ENCODE data around the gene RAP1GAP2. TPM values are rescaled to one million over a fixed set of nuclear protein-coding genes. Genes with fewer than 3 reads are reported as not detected.
"Not testable (repeated sequence)": the region's sequence is repeated elsewhere in the genome, so short reads cannot be mapped to it uniquely, and the experiment has no call there.

Gene RAP1GAP2
- polyA plus RNA-seq, 12 donors: 1.4 to 7.8 (median 2.6) TPM; not detected in 1

DNA sequence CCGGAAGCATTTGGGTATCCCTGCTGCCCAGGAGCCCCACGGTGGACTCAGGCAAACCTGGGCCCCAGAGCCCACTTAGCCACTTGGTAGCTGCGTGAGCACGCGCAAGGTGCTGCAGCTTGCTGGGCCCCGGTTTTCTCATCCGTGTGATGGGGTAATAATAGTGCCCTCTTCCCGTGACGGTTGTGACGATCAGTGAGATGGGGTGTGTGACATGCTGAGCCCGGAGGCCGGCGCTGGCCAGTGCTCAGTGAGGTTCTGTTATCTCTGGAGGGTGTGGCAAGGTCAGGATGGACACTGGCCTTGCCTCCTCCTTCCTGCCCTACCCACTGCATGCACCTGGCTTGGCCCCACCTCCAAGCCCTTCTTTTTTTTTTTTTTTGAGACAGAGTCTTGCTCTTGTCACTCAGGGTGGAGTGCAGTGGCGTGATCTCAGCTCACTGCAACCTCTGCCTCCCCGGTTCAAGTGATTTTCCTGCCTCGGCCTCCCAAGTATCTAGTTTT, 82.6 kb downstream of the RAP1GAP2 start:
- DNase-seq: no peak

DNA sequence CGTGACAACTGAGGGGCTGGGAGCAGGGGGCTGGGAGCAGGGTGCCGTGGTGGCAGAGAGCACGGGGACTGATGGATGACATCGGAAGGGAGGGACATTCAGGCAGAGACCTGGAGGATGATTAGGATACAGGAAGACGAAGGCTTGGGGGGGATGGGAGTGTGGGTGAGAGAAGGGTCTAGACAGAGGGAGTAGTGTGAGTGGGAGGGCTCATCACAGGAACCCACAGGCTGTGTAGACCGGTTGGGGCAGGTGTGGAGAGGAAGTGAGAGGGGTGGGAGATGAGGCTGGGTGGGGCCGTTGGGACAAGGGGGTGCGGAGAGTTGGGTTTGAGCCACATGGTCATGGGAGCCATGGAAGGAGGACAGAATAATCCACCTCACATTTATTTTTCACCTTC, 83.8 kb downstream of the RAP1GAP2 start:
- no peak for DNase-seq

DNA sequence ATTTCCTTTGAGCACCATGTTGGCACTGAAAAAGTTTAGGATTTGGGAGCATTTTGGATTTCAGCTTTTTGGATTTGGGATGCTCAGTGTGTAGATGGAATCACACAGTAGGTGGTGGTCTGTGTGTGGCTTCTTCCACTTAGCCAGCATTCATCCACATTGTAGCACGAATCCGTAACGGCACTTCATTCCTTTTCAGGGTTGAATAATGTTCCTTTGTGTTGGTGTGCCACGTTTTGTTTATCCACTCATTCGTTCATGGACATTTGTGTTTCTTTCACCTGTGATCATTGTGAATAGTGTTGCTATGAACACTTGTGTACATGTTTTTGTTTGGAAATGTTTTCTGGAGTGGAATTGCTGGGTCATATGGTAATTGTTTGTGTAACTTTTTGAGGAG, 85.1 kb downstream of the RAP1GAP2 start:
- DNase-seq: no peak

- no peak for DNase-seq
These were observed 87.4 kb downstream of the RAP1GAP2 start for GRCh38 chr17:2883544-2884213.

- no peak for DNase-seq
These were observed 89.5 kb downstream of the RAP1GAP2 start for GRCh38 chr17:2885733-2886132.

DNA sequence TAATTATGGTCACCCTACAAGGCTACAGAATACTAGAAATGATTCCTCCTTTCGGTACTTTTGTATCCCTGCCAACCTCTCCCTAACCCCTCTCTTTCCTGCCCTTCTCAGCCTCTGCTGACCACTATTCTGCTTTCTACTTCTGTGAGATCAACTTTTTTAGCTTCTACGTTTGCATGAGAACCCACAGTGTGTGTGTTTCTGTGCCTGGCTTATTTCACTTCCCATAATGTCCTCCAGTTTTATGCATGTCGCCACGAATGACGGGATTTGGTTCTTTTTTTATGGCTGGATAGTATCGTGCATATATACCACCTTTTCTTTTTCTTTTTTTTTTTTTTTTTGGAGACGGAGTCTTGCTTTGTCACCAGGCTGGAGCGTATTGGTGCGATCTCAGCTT, 92.1 kb downstream of the RAP1GAP2 start:
- DNase-seq: no peak

DNA sequence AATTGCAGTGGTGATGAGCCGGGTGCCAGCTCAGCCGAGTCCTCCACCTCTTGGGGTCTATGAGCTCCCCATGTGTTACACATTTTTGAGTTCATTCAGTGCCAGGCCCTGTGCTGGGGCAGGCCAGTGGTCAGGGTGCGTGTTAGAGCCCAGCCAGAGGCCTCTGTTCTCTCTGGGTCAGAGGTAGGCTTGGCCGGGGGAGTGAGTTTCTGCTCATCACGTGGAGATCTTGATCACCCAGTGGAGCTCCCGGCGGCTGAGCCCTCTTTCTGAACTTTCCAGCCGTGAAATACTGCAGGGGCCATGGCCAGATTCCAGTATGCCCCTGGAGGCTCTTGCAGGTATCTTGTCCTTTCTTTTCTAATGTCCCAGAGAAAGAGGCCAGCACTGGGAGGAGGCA, 93.0 kb downstream of the RAP1GAP2 start:
- DNase-seq: no peak

DNA sequence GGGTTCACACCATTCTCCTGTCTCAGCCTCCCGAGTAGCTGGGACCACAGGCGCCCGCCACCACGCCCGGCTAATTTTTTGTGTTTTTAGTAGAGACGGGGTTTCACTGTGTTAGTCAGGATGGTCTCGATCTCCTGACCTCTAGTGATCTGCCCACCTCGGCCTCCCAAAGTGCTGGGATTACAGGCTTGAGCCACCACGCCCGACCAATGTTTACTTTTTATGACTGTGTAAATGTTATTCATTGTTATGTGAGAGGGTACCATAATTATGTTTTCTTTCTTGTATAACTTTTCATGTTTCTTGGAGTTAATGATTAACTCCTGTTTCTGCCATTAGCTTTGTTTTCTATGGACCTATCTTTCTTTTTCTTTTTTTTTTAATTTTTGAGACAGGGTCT, 94.5 kb downstream of the RAP1GAP2 start:
- DNase-seq: not testable (repeated sequence)

DNA sequence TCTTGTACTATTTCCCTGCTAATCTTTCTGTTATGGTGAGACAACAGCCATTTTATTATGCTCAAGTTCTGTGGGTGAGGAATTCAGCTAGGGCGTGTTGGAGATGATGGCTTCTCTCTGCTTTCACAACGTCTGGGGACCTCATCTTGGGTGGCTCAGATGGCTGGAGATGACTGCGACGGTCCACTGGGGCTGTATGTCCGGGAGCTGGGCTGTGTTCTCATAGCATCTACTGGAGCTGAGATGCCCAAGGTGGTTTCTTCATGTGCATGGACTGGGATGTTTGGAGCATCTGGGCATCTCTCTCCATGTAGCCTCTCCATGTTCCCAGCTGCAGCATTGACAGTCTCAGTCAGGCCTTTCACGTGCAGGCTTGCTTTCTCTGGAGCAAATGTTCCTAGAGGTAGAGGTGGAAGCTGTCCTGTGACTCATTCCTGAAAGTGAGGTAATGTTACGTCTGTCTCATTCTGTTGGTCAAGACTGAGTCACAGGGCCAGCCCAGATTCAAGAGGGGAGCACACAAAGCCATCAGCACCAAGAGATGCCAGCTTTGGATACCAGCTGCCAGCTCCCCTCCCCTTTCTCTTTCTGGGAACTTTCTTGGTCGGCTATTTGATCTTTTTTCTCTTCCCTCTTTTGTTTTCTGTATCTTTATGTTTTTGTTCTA, 96.2 kb downstream of the RAP1GAP2 start:
- DNase-seq: no peak

DNA sequence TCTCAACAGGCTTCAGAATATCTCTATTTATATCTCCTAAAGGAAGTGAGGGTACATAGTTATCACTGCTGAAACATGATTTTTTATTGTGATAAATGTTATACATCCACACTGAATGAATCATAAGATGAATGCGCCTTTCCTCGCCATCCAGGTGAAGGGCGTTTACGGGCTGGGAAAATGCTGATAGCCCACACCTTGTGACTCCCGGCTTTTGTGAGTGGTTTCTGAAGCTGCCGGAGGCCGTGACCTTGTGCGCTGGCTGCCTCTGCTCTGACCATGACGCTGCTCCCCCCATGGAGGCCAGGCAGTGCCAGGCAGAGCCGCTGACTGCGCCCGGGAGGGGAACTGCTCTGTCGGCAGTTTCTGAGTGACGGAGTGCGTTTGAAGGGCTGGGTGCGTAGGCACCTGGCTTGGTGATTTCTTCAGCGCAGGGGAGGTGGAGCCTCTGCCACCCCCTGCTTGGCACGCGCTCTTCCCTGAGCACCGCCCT, 97.2 kb downstream of the RAP1GAP2 start:
- no peak for DNase-seq

DNA sequence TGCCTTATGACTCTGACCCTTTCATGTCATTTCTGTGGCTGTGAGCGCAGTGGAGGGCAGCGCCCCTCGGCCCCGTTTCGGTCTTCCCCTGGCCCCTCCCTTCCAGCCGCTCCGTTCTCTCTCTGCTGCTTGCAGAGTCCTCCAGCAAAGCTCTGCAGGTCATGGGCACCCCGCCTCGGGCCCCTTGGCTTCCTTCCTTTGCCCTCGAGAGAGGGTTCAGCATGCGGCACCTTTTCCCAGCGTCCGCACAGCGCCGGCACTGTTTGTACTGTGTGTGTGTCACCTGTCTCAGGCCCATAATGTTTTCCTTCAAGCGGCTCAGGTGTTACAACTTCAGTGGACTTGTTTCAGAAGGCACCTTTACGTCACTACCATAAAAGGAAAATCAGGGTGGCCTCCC, 98.5 kb downstream of the RAP1GAP2 start:
- no peak for DNase-seq

- no peak for DNase-seq
These were observed 101.4 kb downstream of the RAP1GAP2 start for GRCh38 chr17:2897605-2898004.

- no peak for DNase-seq
These were observed 102.2 kb downstream of the RAP1GAP2 start for GRCh38 chr17:2898255-2898926.

DNA sequence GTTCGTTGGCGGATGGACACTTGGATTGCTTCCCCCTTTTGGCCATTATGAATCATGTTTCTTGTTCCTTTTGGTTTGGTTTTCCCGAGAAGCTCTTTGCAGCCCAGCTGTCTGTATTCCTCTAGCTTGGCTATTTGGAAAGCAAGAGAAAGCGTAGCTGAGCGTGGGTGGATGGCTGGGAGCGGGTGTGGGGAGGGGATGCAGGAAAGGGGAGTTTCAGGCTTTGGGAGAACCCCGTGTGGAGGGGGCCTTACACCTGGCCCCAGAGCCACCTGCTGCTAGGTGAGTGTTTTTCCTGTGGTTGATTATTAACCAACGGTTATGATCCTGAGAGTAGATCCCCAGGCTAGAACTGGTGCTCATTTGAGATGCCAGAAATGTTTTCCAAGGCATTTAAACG, 103.7 kb downstream of the RAP1GAP2 start:
- DNase-seq: no peak

DNA sequence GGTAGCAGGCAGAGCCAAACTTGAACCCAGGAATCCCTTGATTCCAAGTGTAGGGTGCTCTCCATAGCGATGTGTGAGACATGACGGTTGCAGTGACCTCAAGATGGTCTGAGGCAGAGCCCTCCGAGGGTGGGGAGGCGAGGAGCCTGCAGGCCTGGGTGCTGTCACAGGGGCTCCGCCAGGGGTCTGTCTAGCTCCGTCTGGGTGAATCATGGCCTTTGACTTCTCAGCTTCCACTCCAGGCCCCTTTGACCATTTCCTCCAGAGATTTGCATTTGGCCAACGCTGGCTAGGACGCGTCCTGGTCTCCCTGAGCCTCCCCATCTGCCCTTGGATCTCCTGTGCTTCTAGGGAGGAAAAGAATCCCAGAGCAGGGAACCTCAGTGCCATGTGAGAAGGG, 104.6 kb downstream of the RAP1GAP2 start:
- DNase-seq: no peak

DNA sequence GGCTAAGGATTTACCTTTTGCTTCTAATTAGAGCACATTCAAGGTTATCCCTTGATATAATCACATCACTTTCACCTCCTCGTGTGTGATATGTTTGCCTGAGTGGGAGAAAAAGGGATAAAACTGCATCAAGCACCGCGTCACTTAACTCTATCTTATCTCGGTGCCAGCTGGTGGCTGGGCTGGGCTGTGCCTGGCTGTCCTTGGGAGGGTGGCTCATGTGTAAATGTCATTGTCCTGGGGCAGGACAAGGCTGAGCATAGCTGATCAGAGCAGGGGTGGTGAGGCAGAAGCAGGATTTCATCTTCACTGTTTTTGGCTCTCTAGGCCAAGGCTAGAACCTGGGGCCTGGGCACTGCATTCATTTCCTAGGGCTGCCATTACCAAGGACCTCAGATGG, 105.3 kb downstream of the RAP1GAP2 start:
- DNase-seq: no peak

DNA sequence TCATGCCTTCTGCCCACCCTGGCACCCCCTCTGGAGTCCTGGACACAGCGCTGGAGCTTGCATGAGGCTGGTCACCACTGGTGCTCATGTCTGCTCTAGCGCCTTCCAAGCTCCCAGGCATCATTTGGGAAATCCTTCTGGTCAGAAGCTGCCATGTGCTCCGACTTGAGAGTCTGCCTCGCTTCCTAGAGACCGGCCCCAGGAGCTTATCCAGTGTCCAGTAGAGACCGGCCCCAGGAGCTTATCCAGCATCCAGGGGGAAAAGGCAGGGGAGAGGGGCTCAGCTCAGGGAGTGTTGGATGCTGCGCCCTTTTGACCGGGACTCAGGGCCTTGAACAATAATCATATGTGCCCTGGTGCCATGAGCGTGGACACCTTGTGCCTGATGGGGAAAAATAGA, 106.3 kb downstream of the RAP1GAP2 start:
- no peak for DNase-seq

DNA sequence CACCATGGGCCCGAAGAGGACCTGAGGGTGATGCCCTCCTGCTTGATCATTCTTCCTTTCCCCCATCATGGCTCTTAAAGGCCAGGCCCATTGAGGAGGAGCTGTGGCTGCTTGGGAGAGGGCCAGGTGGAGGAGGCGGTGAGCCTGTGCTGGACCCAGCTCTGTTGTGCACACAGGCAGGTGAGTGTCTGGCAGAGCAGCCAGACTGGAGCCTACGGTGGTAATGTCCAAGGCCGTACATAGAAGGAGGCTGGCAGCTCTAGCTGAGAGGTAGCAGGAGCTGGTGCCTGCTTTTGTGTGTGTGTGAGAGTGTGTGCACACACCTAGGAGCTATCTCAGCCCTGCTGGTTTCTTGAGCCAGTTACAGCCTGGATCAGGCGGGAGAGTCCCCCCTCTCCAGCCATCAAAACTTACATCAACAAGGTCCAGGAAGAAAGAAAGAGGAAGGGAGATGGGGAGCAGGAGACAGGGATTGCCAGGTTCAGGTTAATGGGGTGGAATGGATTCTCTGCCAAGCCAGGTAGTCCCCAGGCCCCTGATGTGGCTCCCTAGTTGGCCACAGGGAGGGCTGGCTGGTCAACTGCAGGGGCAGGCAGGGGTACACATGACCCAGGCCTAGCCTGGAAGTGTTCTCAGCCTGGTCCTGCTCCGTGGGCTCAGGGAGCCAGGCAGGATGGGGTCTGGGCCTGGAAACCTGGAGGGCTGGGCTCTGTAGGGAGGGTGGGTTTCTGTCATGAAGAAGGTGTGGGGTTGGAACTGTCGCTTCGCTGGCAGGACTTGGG, 107.1 kb downstream of the RAP1GAP2 start:
- DNase-seq: no peak

- DNase-seq: peak; percentile 50
These were observed 107.9 kb downstream of the RAP1GAP2 start for GRCh38 chr17:2904135-2904534.

DNA sequence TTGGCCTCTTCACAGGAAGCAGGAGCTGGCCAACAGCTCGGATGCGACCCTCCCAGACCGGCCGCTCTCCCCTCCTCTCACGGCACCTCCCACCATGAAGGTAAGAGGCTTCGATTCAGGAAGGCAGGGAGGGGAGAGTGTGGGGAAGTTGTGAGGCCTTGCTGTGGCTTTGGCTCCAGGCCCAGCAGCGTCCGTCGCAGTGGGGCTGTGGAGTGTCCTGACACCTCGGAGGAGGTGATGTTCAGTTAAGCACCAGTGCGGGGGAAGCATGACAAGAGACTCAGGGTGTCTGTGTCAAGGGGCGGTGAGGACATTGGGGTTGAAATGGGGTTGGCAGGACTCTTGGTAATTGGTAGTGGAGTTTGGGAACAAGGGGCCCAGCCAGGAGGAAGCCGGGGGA, 109.0 kb downstream of the RAP1GAP2 start:
- no peak for DNase-seq

GRCh38 chr17:2905696-2906501, 109.7 kb downstream of the RAP1GAP2 start:
- no peak for DNase-seq
